Measurements from ENCODE around the gene BRIP1. TPM values are rescaled to one million over a fixed set of nuclear protein-coding genes. Genes with fewer than 3 reads are reported as not detected.

Gene BRIP1
- total and polyA plus RNA-seq, 10 of the 15 experiments (the other 5 are each of a cell fraction or from before 2014, with no cell fraction given), result 4.0 to 24.2 (median 12.8) TPM

- TF ChIP-seq IRF5 (IDR thresholded peaks at IDR 0.05; ENCODE audit: borderline replicate concordance) (no peak), TBL1XR1 (IDR thresholded peaks at IDR 0.05; ENCODE audit: low read depth, low read length) (no peak), RAD51 (IDR thresholded peaks at IDR 0.05) (no peak; the same call in 1 of the 2 replicates), ESRRA (IDR thresholded peaks at IDR 0.05; ENCODE audit: low read length) (no peak), PAX8 (IDR thresholded peaks at IDR 0.05) (no peak), ASH2L (IDR thresholded peaks at IDR 0.05; ENCODE audit: borderline replicate concordance, low read depth) (no peak), E2F4 (IDR thresholded peaks at IDR 0.05; ENCODE audit: low read depth, low read length) (no peak), JUND (IDR thresholded peaks at IDR 0.05; ENCODE audit: low read depth, low read length) (peak; percentile 92), ZNF592 (IDR thresholded peaks at IDR 0.05) (no peak), NR2F1 (conservative IDR thresholded peaks at IDR 0.05) (no peak), STAT3 (IDR thresholded peaks at IDR 0.05; ENCODE audit: low read depth, low read length) (0 out of 2 replicates have a peak, but pooled peaks have one; percentile 82), EED (IDR thresholded peaks at IDR 0.05; ENCODE audit: low read depth) (peak; percentile 61; the same call in 1 of the 2 replicates), BACH1 (IDR thresholded peaks at IDR 0.05; ENCODE audit: borderline replicate concordance) (peak; percentile 68; the same call in 1 of the 2 replicates), MTA3 (IDR thresholded peaks at IDR 0.05; ENCODE audit: borderline replicate concordance, low read length) (peak; percentile 86), YBX1 (IDR thresholded peaks at IDR 0.05) (no peak), IKZF2 (IDR thresholded peaks at IDR 0.05) (peak; percentile 72 to 76; a peak in 2 of 4 replicates), USF1 (IDR thresholded peaks at IDR 0.05; ENCODE audit: borderline replicate concordance, extremely low read length, insufficient read depth, low read depth, low read length) (no peak), SPI1 (IDR thresholded peaks at IDR 0.05; ENCODE audit: borderline replicate concordance, insufficient read depth, low read depth, low read length) (peak; percentile 78; the same call in 1 of the 2 replicates), NFYB (IDR thresholded peaks at IDR 0.05; ENCODE audit: insufficient read depth, low read depth, low read length) (no peak), E2F8 (IDR thresholded peaks at IDR 0.05; ENCODE audit: low read depth, partially characterized antibody) (no peak), IRF4 (IDR thresholded peaks at IDR 0.05; ENCODE audit: low read depth, low read length) (peak; percentile 96)
These were observed 112.7 kb downstream of the BRIP1 start (continued) for GRCh38 chr17:61750656-61751055.
